NOMO-1 treated with DMSO at 0.1 percent for 48 hours (cell line): ENCODE measurements around the gene PSMG4.
"Not testable (repeated sequence)": the region's sequence is repeated elsewhere in the genome, so short reads cannot be mapped to it uniquely, and the experiment has no call there.

Experiments used
- DNase-seq: peaks from one replicate; lab custom pipeline; 2025; ENCODE audit not compliant: unreplicated experiment; lab: John Stamatoyannopoulos, UW

Gene PSMG4

GRCh38 chr6:3230256-3230882 lies 28.4 kb upstream of the PSMG4 start:
- DNase-seq: no peak

GRCh38 chr6:3230900-3231246 lies 27.9 kb upstream of the PSMG4 start:
- DNase-seq: no peak

DNA sequence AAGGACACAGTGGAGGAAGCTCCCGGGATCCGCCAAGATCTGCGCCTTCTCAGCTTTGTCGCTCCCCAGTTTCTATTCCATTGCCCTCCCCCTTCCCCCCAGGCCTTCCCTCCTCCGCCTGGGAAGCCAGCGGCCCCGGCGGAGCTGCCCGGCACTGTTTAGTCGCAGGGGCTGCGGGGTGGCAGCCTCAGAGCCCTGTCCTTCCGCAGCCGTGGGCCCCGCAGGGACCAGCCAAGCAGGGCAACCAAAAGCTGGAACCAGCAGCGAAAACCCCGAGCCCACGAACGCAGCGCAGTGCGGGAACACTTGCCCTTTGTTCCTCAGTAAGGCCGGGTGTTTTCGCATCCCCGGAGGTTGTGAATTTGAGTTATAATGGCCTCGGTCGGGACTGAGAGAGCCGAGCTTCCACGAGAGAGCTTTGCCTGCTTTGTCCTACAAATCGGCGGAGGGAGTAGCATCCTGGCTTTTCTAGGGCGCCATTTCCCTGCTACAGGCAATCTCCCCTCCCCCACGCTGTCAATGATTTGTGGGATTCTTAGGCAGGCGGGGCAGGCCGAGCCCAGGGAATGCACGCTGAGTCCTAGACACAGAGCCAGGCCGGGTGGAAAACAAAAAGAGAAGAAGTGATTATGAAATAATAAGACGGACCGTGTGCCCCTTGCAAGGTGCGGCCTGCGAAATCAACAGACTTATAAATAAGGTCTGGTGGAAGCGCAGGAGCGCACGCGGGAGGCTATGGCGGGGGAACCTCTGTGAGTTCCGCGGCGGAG lies 27.3 kb upstream of the PSMG4 start:
- peak; percentile 24 for DNase-seq

GRCh38 chr6:3232017-3232945 lies 26.5 kb upstream of the PSMG4 start:
- no peak for DNase-seq

DNA sequence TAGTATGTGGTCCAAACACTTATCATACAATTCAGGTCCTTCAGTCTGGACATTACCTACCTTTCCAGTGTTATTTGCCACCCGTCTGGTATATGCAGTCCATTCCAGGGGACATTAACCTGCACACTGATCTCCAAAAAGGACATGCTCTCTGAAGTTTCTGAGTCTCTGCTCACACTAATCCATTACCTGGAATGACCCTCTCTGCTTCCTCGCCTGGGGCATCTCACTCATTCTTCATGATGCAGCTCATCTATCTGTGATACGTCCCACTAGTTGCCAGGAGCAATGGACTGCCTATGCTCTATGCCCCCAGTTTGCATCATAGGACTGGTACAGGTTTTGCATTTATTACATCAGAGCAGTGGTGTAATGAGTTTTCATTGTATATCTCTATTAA lies 25.4 kb upstream of the PSMG4 start:
- DNase-seq: no peak

DNA sequence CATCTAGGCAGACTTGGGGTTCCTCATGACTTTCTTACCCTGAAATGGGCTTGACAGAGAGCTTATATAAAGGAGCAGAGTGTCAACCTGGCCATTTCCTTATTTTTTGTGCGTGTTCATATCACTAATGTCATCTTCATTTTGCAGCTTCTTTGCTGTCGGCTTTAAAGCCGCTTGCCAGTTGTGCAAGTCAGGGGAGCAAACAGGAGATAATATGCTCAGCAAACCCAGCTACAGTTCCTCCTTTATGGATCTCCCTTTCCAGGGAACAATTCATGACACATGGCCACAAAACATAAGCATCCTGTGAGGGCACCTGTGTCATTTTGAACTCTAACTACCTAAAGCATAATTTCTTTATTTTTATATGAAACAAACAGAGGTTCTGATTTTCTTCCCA lies 24.8 kb upstream of the PSMG4 start:
- DNase-seq: peak; percentile 14

GRCh38 chr6:3235486-3235885 lies 23.3 kb upstream of the PSMG4 start:
- no peak for DNase-seq

DNA sequence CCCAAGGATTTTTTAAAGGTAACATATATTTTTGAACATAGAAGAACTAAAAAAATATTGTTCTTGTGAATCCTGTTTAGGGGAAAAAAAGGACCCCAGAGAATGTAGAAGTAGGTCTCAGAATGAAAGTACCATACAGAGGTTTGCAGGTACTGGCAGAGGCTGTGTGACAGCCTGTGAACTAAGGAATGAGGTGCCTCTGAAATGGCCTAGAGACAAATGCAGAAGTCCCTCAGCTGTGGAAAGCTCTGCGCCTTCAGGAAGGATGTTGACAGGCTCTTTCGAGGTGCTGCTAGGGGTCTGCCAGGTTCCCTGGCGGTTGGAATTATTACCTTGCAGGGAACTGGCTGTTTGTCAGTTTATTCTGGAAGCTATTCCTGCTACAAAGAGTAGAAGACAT lies 22.7 kb upstream of the PSMG4 start:
- DNase-seq: no peak

GRCh38 chr6:3237761-3238662 lies 20.7 kb upstream of the PSMG4 start:
- peak; percentile 58 for DNase-seq

- DNase-seq: no peak
Measured at GRCh38 chr6:3239110-3239830, 19.5 kb upstream of the PSMG4 start.

DNA sequence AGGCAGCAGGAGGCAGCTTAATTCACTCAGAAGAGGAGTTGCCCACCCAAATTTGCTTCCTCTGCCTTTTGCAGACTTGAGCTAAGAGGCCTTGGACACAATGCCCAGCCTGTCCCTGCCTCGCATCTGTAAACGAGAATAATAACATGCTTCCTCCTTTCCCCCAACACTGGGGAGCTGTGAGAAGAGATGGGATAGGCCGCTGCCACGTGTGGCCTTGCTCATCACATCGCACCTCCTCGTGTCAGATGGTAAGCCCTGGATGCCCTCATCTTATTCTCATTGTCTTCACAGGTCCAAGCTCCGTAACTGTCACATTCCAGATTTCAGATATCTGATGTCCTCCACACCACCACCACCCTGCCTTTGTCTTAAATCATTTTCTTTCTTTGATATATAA lies 18.2 kb upstream of the PSMG4 start:
- DNase-seq: no peak

GRCh38 chr6:3241745-3242144 lies 17.0 kb upstream of the PSMG4 start:
- not testable (repeated sequence) for DNase-seq

DNA sequence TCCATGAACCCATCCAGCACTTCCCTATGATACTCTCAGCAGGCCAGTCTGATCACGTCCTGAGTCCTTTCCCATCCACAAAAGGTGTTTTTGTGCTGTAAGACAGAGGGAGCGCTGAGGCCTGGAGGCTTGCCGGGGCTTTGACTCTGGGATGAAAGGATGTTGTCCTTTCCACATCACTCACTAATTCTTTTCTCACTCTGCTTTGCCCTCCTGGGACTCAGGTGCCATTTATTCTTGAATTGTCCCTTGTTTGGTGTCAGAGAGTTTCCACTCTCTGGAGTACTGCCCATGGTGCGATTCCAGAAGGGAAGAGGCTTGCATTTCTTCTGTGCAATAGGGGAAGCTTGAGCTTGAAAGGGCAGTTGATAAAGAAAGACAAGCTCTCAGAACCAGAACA lies 16.0 kb upstream of the PSMG4 start:
- no peak for DNase-seq

GRCh38 chr6:3244003-3244831 lies 14.5 kb upstream of the PSMG4 start:
- no peak for DNase-seq

DNA sequence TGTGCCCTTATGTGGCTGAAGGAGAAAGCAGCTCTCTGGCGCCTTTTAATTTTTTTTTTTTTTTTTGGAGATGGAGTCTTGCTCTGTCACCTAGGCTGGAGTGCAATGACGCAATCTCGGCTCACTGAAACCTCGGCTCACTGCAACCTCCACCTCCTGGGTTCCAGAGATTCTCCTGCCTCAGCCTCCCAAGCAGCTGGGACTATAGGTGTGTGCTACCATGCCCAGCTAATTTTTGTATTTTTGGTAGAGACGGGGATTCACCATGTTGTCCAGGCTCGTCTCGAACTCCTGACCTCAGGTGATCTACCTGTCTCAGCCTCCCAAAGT lies 13.9 kb upstream of the PSMG4 start:
- DNase-seq: not testable (repeated sequence)

- DNase-seq: no peak
Measured at GRCh38 chr6:3245216-3245615, 13.5 kb upstream of the PSMG4 start.

DNA sequence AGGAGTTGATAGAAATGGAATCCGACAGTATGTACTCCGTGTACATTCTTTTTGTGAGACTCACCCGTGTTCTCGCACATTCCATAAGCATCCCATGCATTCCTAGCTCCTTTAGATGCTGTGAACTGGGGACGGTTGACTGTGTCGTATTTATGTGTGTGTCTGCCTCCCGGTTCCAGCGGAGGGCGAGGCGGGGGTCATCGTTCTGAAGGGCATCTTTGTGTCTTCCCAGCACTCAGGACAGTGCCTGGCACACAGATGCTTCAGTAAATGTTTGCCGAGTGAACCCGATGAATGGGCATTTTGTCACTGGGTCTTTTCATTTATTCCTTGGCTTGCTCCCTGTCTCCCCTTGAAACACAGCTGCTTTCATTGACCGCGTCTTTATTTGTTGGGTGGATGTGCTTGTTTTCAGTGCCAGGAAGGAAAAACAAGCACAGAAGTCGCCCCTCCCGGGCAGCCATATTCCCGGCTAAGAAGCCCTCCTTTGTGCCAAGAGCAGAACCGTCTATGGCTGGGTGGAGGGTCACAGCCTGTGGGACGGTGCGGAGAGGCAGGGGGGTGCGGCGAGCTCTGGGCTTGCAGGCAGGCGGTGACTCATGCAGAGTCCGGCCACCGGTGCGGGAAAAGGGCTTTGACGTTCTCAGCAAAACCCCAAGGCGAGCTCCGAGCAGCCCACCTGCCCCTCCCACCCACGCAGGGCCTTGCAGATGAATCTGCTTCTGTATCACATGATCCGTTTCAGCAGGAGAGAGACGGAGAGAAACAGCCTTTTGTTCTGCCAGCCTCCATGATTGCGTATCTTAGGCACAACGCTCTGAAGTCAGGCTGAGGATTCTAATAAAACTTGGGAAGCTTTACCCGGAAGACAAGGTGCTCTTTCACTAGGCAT lies 11.2 kb upstream of the PSMG4 start:
- no peak for DNase-seq

- DNase-seq: no peak
Measured at GRCh38 chr6:3249821-3250220, 8.9 kb upstream of the PSMG4 start.
